ENCODE results near the gene ZFP1.

GRCh38 chr16:75131081-75131480, 17.2 kb upstream of the ZFP1 start:
- TF ChIP-seq CTCF (conservative IDR thresholded peaks at IDR 0.05; ENCODE audit: low read depth in 2 of 2), result no peak
- TF ChIP-seq POLR2AphosphoS5 (IDR thresholded peaks at IDR 0.05; ENCODE audit: low read depth), result no peak
- no peak for TF ChIP-seq EZH2phosphoT487 (IDR thresholded peaks at IDR 0.05; ENCODE audit: unreplicated experiment)
- no peak for TF ChIP-seq CREB1 (CRISPR knock-in tag; IDR thresholded peaks at IDR 0.05; ENCODE audit: low read depth)
- TF ChIP-seq EZH2 (IDR thresholded peaks at IDR 0.05; ENCODE audit: low read depth, unreplicated experiment), result no peak
- no peak for TF ChIP-seq REST (IDR thresholded peaks at IDR 0.05; ENCODE audit: unreplicated experiment)
- TF ChIP-seq ZNF114 (CRISPR knock-in tag; IDR thresholded peaks at IDR 0.05), result no peak
- TF ChIP-seq STAT1 (IDR thresholded peaks at IDR 0.05; ENCODE audit: unreplicated experiment), result no peak
- no peak for TF ChIP-seq ETS1 (IDR thresholded peaks at IDR 0.05)
- TF ChIP-seq JUNB (IDR thresholded peaks at IDR 0.05; ENCODE audit: unreplicated experiment), result no peak
- no peak for TF ChIP-seq ZNF331 (CRISPR knock-in tag; IDR thresholded peaks at IDR 0.05; ENCODE audit: low read depth)
